PFSK-1 (cell line): ENCODE data around the gene GRIA3.

Experiments
- FOXP2 ChIP-seq: optimal IDR thresholded peaks from 2 replicates; pipeline ENCODE3; 2011; ENCODE audit warnings: borderline replicate concordance, control low read depth, inconsistent platforms; ENCODE audit not compliant: insufficient read depth; ENCODE audit errors: extremely low read length, extremely low read depth
- POLR2AphosphoS5 ChIP-seq: IDR thresholded peaks from 2 replicates; pipeline ENCODE4 v1.6.1; 2012; ENCODE audit warnings: low read depth, mild to moderate bottlenecking, control low read depth, low read length, moderate library complexity
- REST ChIP-seq, 2 experiments: IDR thresholded peaks; 2 replicates each; pipeline versions ENCODE4 v1.6.1 to v1.8.0; 2011 to 2012; ENCODE audit warnings: low read depth in 2 of 2, low read length in 2 of 2, control low read depth in 1 of 2, inconsistent platforms in 1 of 2, mild to moderate bottlenecking in 1 of 2, moderate library complexity in 1 of 2; ENCODE audit not compliant: insufficient read depth in 1 of 2
- SIN3A ChIP-seq: IDR thresholded peaks from 2 replicates; pipeline ENCODE4 v1.6.1; 2012; ENCODE audit warnings: mild to moderate bottlenecking, low read length, moderate library complexity, borderline replicate concordance; ENCODE audit not compliant: insufficient read depth
- TAF1 ChIP-seq: IDR thresholded peaks from 2 replicates; pipeline ENCODE4 v1.6.1; 2012; ENCODE audit warnings: low read length, control low read depth, borderline replicate concordance; ENCODE audit not compliant: insufficient read depth

GRIA3 gene

GRCh38 chrX:123337886-123338639 lies 154.0 kb downstream of the GRIA3 start:
- TF ChIP-seq FOXP2 (no peak), POLR2AphosphoS5 (no peak), SIN3A (no peak), REST (IDR thresholded peaks at IDR 0.05; ENCODE audit: insufficient read depth in 1 of 2, low read depth in 2 of 2, low read length in 2 of 2) (no peak), TAF1 (no peak)

GRCh38 chrX:123339221-123339905 lies 155.3 kb downstream of the GRIA3 start:
- no peak for TF ChIP-seq FOXP2
- no peak for TF ChIP-seq POLR2AphosphoS5
- no peak for TF ChIP-seq REST (IDR thresholded peaks at IDR 0.05; ENCODE audit: insufficient read depth in 1 of 2, low read depth in 2 of 2, low read length in 2 of 2)
- no peak for TF ChIP-seq SIN3A
- no peak for TF ChIP-seq TAF1

GRCh38 chrX:123340696-123341095 lies 156.6 kb downstream of the GRIA3 start:
- TF ChIP-seq REST (IDR thresholded peaks at IDR 0.05; ENCODE audit: insufficient read depth in 1 of 2, low read depth in 2 of 2, low read length in 2 of 2): no peak
- TF ChIP-seq FOXP2: no peak
- no peak for TF ChIP-seq TAF1
- no peak for TF ChIP-seq SIN3A
- no peak for TF ChIP-seq POLR2AphosphoS5

GRCh38 chrX:123348468-123348867 lies 164.4 kb downstream of the GRIA3 start:
- TF ChIP-seq FOXP2: no peak

- TF ChIP-seq TAF1: no peak
- TF ChIP-seq POLR2AphosphoS5: no peak
- no peak for TF ChIP-seq REST (IDR thresholded peaks at IDR 0.05; ENCODE audit: insufficient read depth in 1 of 2, low read depth in 2 of 2, low read length in 2 of 2)
- no peak for TF ChIP-seq SIN3A
These were observed 166.1 kb downstream of the GRIA3 start for GRCh38 chrX:123350226-123350625.
